NCI-H2107 treated with DMSO at 0.1 percent for 48 hours (cell line): Measurements from ENCODE around the gene PARD6B.

Experiments used
- DNase-seq: peaks from one replicate; lab custom pipeline; 2025; ENCODE audit not compliant: unreplicated experiment; lab: John Stamatoyannopoulos, UW

Gene PARD6B

DNA sequence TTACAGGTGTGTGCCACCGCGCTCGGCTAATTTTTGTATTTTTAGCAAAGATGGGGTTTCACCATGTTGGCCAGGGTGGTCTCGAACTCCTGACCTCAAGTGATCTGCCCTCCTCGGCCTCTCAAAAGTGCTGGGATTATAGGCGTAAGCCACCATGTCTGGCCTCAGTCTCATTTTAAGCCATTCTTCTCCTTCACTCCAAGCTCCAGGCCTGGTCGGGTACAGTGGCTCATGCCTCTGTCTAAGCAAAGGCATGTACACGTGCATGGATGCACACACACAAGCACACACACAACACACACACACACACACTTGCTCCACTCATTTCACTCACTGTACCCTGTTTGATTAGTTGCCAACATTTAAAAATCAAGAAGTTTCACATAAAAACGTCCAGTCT lies 7.7 kb upstream of the PARD6B start:
- DNase-seq = no peak

DNA sequence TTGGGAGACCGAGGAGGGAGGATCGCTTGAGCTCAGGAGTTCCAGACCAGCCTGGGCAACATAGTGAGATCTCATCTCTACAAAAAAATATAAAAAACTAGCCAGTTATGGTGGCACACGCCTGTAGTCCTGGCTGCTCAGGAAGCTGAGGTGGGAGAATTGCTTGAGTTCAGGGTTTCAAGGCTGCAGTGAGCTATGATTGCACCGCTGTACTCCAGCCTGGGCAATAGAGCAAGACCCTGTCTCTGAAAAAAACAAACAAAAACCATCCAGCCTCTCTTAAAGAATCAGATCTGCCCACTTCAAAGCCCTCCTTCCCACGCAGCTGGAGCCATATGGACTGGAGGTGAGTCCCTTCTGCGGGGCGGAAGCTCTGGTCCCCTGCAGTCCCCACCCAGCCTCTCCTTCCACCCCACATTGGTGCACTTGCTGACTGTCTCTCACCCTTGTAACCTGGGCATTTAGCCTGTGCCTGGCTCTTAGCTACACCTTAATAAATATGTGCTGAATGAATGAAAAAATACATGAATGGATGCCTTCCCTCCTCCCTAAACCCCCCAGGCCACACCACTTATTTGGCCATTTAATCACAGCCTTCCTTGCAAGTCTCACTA lies 7.2 kb upstream of the PARD6B start:
- no peak for DNase-seq

DNA sequence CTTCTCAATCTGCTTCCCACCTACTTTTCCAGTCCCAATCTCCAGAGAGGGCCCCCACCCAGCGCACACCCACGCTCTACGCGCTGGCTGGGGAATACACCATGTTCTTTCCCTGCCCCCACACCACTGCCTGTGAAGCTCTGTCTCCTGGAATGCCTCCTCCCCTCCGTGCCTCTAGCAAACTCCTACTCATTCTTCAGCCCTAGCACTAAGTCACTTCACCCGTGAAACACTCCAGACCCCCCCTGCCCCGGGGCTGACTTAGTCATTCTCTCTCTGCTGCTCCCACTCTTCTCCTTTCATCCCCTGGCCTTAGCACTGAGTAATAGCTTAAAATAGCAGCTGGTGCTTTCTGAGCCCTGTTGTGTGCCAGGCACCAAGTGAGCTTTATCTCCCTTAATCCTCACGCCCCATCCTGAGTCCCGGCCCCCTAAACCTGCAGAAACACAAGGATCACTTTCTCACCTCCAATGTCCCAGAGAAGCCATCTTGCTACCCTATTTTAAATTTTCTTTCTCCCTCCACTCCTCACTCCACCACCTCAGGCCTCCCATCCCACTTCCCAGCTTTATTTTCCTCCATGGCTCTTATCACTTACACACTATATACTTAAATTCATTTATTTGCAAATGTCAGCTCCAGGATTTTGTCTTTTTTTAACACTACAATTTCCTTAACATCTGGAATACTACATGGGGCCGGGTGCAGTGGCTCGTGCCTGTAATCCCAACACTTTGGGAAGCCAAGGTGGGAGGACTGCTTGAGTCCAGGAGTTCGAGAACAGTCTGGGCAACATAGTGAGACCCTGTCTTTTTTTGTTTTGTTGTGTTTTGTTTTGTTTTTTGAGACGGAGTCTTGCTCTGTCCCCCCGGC lies 6.3 kb upstream of the PARD6B start:
- DNase-seq = no peak

DNA sequence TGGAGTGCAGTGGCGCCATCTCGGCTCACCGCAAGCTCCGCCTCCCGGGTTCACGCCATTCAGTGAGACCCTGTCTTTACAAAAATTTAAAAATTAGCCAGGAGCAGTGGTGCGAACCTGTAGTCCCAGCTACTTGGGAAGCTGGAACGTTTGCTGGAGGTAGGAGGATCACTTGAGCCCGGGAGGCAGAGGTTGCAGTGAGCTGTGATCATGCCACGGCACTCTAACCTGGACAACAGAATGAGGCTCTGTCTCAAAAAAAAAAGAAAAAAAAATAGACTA lies 5.7 kb upstream of the PARD6B start:
- DNase-seq = no peak

DNA sequence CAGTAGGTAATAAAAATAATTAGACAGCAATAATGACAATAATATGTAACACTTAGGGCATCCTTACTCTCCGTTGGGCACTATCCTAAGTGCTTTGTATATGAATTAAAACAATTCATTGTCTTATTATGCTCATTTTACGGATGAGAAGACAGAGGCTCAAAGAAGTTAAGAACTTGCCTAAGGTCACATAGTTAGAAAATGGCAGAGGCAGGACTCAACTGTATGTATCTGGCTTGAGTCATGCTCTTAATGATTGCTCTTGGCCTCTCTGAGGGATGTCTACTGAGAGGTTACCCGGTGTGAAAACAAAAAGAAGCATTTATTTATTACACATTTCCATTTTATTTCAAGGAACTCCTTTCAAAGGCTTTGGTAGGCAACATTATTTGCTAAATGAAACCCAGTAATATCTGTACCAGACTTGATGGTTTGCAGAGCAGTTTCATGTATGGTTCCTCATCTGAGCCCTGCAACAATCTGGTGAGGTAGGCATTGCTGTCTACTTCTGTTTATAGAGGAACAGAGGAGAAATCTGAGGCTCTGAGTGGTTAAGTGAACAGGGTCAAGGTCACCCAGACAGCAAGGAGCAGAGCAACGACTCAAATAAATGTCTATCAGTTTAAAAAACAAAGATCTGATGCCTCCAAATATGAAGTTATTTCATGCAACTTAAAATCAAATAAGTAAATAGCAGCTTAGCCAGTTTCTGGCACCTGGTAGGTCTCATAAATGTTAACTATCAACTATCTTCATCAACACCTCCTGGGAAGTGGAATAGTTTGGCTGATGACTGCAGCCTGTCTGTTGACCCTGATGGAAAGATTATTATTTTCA lies 4.2 kb upstream of the PARD6B start:
- no peak for DNase-seq

DNA sequence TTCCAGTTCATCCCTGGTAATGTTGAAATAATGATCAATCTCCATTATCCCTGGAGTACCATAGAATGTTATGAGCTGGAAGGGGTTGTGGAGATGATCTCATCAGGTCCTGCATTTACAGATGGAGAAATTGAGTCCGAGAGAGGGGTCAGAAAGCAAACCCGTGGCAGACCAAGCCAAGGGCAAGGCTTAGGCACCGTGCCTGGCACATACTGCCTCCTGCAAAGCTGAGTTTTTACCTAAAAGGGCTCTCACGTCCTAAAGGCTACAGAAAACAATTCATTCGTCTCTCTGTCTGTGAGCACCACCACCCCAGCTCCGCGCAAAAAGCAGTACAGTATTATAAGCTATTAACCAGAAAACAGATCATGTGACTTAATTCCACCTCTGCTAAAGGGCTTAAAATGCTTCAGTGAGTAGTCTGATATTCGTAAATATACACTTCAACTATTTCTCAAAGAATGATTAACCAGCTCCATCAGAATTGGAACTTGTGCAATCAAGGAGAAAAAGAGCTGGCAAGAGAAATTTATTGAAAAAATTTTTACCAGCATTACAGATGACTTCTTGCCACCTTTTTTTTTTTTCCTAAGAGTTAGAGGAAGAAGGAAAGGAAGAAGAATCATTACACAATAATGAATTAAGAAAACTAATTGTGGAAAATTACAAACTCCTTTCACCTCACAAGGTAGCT lies 3.4 kb upstream of the PARD6B start:
- no peak for DNase-seq

DNA sequence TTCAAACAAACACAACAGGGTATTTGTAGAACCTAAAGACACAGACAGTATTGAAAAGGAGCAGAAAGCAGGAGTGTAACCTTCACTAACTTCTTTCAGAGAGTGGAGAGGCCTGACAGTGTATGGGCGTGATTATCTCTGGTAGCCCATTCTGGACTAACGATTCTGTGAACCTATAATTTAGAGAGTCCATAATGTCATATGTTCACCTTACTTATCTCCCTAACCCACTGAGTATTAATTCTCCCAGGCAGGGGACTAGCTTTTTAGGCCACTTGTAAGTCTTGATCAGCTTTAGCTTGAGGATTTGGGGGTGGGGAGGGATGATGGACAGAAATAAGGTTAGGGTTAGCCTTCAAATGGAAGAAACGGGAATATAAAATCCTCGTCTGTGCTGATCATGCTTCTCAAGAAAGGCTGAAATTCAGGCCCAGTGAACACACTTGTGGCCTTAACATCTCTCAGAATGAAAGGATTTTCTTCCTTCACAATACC lies 2.8 kb upstream of the PARD6B start:
- no peak for DNase-seq

DNA sequence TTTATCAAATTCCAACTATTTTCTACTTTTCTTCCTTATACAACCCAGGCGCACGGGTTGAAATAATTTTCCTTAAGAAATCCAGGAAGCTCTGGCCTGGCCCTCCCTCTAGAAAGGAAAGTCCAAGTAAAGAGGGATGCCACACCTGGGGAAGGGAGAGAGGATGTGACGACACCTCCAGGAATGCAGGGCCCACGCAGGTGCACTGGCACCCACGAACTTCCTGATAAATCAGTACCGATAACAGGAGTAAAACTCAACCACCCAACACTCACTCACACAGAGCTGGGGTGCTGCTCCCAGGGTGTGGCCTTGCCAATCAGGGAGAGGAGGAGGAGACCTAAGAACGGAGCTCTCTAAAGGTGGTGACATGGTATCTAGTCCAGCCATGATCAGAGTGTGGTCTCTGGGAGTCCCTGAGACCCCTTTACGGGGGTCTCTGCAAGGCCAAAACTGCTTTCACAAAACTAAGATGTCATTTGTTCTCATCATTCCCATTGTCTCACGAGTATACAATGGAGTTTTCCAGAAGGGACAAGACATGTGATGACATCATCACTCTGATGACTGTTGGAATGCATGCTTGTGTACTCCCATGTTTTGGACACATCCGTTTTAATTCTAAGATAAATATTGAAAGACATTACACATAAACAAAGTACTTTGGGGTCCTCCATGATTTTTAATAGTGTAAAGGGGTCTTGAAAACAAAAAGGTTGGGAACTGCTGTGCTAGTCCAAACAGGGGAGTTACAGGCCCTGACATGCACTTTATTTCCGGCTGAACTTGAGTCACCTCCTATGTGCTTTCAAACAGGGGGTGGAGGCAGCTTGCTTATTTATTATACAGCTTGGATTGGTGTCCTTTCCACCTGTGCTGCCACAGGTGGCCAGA lies 2.2 kb upstream of the PARD6B start:
- no peak for DNase-seq

DNA sequence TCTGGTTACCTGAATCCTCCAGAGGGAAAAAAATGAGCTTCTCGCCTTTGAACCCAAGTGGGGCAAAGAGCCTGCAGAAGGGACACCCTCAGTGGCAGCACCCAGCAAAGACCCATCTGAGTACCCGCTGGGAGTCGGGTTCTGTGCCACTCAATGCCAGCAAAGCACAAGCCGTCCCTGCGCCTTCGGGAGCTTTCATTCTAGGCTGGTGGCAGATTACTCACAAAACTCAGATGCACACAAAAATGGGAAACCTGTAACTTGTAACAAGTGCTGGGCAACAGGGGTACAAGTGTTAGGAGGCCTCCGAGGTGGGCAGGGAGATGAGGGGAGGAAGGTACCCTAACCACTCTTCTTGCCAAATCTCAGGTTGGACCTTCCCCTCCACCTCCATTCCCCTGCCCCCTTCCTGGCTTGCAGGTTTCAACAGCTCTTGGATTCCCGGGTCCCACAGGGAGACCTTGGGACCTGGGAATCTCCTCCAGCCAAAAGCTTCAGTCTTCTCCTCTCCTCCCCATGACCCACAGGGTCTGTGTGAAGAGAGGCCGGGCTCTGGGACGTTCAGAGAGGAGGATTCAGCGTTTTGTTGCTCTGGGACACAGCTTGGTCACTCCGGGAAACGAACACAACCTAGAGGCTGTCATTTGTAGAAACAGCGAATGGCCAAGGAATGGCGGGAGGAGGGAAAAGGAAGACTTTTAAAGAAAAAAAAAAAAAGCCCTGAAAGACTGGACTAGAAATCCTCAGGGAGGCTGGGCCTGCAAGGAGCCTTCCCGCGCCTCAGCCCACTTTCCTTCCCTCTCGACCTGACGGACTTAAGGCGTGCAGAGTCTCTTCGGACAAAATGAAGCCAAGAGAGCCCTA lies 1.2 kb upstream of the PARD6B start:
- no peak for DNase-seq

DNA sequence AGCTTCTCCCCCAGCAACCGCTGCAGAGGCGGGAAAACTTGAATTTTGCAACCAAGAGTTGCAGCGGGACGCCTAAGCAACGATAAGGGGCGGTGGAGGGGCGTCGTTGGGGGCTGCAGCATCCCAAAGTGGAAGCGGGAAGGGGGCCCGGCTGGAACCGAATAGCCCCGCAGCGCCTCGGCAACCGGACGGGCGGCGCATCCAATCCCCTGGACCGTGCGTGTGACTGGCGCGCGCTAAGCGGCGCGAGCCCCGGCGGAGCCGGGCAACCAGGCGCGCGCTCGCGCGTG lies 670 bp upstream of the PARD6B start:
- no peak for DNase-seq

DNA sequence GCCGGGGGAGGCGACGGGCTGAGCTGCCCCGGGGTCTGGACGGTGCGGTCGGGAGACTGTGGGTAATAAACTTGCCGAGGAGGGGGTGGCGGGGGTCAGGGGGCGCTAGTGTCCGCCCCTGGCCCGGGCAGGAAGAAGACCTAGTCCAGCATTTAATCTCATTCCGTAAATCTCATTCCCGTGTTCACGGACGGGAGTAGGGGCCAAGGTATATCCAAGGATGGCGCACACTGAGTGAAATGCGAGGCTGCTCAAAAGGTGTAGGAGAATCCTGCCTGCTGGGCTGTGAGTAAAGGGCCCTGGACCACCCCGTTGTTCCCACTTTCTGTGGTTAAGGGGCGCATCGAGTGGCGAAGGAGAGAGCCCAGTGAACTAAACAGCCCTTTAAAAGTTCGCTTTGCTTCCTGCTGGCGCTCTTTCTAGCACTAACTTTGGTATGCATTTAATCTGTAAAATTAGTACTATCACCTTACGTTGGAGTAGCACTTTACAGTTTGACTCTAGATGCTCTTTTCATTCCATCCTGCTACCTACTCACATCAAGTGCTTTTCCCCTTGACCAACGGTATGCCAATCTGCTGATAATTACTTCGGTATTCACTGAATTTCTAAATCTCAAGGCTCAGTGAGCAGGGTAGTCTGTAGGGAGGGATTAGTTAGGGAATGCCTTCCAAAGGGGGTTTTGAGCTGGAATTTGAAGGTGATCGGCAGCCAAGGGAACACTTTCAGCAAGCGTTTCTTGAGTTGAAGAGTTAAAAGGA lies 730 bp downstream of the PARD6B start:
- no peak for DNase-seq

DNA sequence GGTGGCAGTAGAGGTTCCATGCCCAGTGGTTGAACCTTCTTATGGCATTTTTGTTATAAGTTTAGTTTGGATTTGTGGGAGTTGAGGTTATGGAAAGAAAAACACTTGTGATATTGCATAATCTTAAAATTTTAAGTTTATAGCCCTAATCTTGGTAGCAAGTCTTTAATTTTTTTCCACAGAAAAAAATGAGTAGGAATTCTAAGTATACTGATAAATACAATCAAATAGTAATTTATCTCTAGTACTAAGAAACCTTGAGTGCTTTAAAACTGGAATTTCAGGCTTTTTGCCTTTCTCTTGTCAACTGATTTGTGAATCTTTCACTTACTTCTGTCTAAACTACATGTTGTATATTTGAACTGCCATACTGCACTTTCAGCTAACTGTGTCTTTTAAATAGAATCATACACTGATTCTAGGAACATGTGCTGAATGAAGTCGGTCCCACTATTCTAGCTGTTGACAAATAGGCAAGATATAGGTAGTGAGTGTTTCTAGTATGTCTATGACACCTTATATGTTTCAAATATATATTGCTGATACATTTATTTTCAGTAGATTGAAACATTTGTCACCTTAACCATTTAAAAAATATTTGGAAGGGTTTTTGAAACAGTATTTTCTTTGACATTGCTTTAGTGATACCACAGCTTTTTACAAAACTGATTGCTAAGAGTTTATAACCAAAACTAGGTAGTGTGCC lies 2.4 kb downstream of the PARD6B start:
- no peak for DNase-seq

DNA sequence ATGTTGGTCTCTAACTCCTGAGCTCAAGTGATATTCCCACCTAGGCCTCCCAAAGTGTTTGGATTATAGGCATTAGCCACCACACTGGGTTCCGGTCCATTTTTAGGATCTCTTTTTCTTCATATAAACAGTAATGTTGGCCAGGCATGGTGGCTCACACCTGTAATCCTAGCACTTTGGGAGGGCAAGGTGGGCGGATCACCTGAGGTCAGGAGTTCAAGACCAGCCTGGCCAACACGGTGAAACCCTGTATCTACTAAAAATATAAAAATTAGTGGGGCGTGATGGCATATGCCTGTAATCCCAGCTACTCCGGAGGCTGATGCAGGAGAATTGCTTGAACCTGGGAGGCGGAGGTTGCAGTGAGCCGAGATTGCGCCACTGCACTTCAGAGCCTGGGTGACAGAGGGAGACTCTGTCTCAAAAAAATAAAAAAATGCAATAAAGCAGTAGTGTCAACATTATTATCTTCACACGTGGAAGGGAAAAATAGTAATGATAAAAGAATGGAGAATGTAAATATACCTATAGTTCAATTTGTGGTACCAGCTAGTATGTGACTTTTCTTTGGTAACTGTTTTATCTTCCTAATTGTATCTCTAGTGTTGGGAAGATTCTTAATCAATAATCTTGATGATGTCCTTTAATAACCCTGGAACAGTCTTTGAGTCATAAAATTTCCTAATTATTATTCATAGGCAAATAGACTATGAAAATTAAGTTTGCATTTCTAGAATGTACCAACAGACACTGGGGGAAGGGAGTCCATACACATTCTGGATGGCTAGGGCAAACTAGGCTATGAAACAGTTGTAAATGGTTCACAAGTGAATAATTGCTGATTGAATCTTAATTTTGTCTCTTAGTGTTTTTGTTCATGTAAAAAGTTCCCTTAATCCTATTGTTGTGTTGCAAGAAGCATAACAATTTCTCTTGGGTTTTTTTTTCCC lies 3.6 kb downstream of the PARD6B start:
- no peak for DNase-seq

DNA sequence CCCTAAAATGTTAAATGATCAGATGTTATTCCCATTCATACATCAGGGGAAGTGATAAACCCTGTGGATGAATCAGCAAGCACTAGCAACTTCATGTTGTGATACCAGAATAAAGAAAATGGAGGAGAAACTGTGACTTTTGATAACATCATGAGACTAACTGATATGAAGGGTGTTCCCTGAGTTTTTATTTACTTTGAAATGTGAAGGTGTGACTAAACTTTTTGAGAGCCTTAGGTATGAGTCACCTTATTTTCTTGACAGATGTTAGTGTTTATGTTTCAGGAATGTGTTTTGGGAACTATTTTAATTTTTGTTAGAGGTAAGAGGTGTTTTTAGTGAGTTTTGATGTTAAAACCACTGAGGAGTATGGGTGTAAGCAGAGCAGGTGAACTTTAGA lies 4.4 kb downstream of the PARD6B start:
- no peak for DNase-seq

DNA sequence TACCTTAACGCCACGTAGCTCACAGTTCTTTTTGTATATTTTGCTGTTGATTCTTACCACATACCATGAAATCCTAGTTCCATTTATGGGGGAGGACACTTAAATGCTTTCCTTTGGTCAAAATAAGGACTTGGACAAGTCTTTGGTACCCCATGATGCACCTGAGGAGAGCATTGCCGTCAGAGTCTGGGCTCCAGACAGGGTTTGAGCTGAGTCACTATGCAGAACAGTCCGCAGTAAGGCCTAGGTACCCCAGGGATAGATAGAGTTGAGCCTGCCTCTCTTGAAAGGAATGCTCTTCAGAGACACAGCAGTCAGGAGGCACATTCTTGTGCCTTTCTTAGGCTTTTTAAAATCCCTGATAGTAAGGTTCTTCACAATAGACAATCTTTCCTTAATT lies 6.0 kb downstream of the PARD6B start:
- DNase-seq = no peak

DNA sequence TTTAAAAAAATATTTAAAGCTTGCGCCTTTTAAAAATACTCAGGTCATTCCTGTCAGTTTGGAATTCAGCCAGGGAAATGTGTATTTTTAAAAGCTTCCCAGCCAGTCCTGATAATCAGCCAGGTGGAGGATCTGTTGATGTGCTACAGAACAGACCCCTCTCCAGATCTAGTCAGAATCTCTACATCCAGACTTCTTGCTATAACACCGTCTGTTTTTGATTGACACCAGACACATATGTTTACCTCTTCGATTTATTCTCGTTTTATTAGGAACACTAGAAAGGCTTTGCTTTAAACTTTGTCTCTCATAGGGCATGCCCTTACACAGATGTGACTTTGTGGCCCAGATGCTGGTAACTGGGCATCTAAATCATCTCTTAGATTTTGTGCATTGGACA lies 11.7 kb downstream of the PARD6B start:
- DNase-seq = no peak

DNA sequence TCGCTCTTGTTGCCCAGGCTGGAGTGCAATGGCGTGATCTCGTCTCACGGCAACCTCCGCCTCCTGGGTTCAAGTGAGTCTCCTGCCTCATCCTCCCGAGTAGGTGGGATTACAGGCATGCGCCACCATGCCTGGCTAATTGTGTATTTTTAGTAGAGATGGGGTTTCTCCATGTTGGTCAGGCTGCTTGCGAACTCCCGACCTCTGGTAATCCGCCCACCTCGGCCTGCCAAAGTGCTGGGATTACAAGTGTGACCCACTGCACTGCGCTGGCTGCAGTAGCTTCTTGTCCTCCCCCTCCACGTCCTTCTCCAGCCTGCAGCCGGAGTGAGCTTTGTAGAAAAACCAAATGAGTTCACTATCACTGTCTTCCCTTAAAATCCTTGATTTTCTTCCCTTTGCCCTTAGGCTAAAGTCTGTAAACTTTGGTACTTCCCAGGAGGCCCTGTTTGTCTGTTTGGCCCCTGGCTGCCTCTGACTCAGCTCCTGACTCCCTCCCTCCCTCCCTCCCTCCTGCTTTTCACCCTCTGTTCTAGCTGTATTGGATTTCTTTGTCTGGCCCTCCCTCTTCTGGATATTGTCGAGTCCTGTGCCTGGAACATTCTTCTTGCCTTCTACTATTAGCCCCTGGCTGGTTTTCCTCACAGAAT lies 12.9 kb downstream of the PARD6B start:
- peak; percentile 53 for DNase-seq
